ENCODE measurements around the gene SERTM1.

DNA sequence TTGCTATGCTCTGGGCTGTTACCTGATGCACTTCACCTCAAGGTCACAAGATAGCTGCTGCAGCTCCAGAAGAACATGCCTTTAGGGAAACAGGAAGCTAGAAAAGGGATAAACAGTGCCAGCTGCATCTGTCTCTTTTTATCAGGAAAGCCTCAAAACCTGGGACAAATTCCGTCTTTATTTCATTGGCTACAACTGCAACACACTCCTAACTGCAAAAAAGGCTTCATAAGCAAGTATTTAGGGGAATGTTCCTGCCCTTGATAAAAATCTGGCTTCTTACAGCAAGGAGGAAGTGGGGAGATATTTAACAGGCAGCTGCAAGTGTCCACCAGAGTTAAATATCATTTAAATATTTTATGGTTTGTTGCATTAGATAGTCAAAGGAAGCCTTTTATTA, 34.2 kb upstream of the SERTM1 start:
- no peak for TF ChIP-seq EZH2 (IDR thresholded peaks at IDR 0.05; ENCODE audit: low read length, missing control alignments)
- TF ChIP-seq, protein P1, sequence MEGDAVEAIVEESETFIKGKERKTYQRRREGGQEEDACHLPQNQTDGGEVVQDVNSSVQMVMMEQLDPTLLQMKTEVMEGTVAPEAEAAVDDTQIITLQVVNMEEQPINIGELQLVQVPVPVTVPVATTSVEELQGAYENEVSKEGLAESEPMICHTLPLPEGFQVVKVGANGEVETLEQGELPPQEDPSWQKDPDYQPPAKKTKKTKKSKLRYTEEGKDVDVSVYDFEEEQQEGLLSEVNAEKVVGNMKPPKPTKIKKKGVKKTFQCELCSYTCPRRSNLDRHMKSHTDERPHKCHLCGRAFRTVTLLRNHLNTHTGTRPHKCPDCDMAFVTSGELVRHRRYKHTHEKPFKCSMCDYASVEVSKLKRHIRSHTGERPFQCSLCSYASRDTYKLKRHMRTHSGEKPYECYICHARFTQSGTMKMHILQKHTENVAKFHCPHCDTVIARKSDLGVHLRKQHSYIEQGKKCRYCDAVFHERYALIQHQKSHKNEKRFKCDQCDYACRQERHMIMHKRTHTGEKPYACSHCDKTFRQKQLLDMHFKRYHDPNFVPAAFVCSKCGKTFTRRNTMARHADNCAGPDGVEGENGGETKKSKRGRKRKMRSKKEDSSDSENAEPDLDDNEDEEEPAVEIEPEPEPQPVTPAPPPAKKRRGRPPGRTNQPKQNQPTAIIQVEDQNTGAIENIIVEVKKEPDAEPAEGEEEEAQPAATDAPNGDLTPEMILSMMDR (conservative IDR thresholded peaks at IDR 0.05 in 1 of 2, IDR thresholded peaks at IDR 0.05 in 1 of 2; ENCODE audit: low read depth in 1 of 2, low read length in 2 of 2): no peak

Measured in fibroblast of lung (primary cell).